Body of pancreas (tissue), 4 donors: Measurements from ENCODE around the gene TSPAN14. TPM values are rescaled to one million over a fixed set of nuclear protein-coding genes. Genes with fewer than 3 reads are reported as not detected.

Source experiments
- ATAC-seq: fragments of 150-250 bp; one replicate; pipeline ENCODE4 v1.9.1; 2016
- DNase-seq, 4 donors: peaks; one replicate each; pipeline ENCODE4 v3.0.0-alpha.2; 2019
- H3K27ac ChIP-seq, 4 donors: fragments of 200-600 bp; sonication (generic); 1 replicate in 3 of 4; 2 replicates in 1 of 4; pipeline versions ENCODE4 v1.5.1 to v1.6.1; 2016 to 2019; ENCODE audit warnings: mild to moderate bottlenecking in 1 of 4, mixed read lengths in 1 of 4, moderate library complexity in 1 of 4
- H3K27me3 ChIP-seq, 2 donors: fragments of 200-600 bp; sonication (generic); one replicate each; pipeline ENCODE4 v1.6.0; 2016; ENCODE audit warnings: mild to moderate bottlenecking in 1 of 2
- H3K36me3 ChIP-seq, 2 donors: fragments of 200-600 bp; sonication (generic); replicated peaks in 1 of 2; 2 replicates each; pipeline ENCODE4 v1.5.1; 2016; ENCODE audit warnings: low read depth in 2 of 2; ENCODE audit not compliant: insufficient read depth in 1 of 2
- H3K4me1 ChIP-seq: fragments of 200-600 bp; sonication (generic); one replicate; pipeline ENCODE4 v1.6.0; 2016
- H3K4me3 ChIP-seq, 2 donors: fragments of 200-600 bp; sonication (generic); 1 replicate in 1 of 2; 2 replicates in 1 of 2; pipeline ENCODE4 v1.5.1; 2016 to 2019
- H3K9me3 ChIP-seq, 3 donors: fragments of 200-600 bp; sonication (generic); 1 replicate in 2 of 3; 2 replicates in 1 of 3; pipeline ENCODE4 v1.5.1; 2016
- CTCF ChIP-seq, 7 experiments: fragments of 450-650 bp in 4 of 7; fragments of 200-600 bp in 3 of 7; sonication (generic) in 3 of 7; IDR thresholded peaks; one replicate each; pipeline ENCODE4 v1.5.1; 2016 to 2019; ENCODE audit warnings: antibody characterized with exemption in 7 of 7
- POLR2A ChIP-seq, 3 donors: fragments of 450-650 bp; IDR thresholded peaks; one replicate each; pipeline ENCODE4 v1.6.1; 2016; ENCODE audit warnings: antibody characterized with exemption in 3 of 3, mild to moderate bottlenecking in 2 of 3
- WGBS, 2 donors: methylation state at CpG; one replicate each; pipeline ENCODE4 v1.1.5; 2017; 5-methylcytosine and 5-hydroxymethylcytosine counted together
- intact Hi-C: fragments of 100-400 bp; cut with DNase I; formaldehyde crosslinking; loops from one replicate; pipeline ENCODE4 v1.15.1; 2023
- total RNA-seq, 2 donors: library from RNA; depleted of rRNA; stranded (reverse); fragments of >200 nt; gene quantifications; one replicate each; pipeline ENCODE4 v1.1.0, GENCODE V29; 2016

TSPAN14 gene
- total RNA-seq, 2 donors from 2014 or later = 22.3 to 63.0 TPM

GRCh38 chr10:80519936-80520650, 66.0 kb downstream of the TSPAN14 start:
- intact Hi-C loops = no loop called here
- Histone ChIP-seq H3K36me3 (peaks cover 0 to 24% of the 10 kb centered on the region in 2 donors), H3K4me1 (no peaks in the 10 kb centered on the region), H3K4me3 (no peak overlapping the region), H3K9me3 (no peaks in the 10 kb centered on the region), H3K27ac (no peak overlapping the region), H3K27me3 (no peaks in the 10 kb centered on the region)
- 90 to 95% methylated on average over 12 to 14 of the region's 14 CpGs for WGBS, 2 donors
- no peak for DNase-seq
- TF ChIP-seq CTCF (IDR thresholded peaks at IDR 0.05) (no peak), POLR2A (IDR thresholded peaks at IDR 0.05) (no peak)
- ATAC-seq = no peak

GRCh38 chr10:80520661-80521470, 66.8 kb downstream of the TSPAN14 start:
- Histone ChIP-seq H3K36me3 (peaks cover 0 to 20% of the 10 kb centered on the region in 2 donors), H3K27me3 (no peaks in the 10 kb centered on the region), H3K27ac (no peak overlapping the region), H3K4me1 (no peaks in the 10 kb centered on the region), H3K9me3 (no peaks in the 10 kb centered on the region), H3K4me3 (no peak overlapping the region)
- TF ChIP-seq POLR2A (IDR thresholded peaks at IDR 0.05) = no peak
- DNase-seq (no peak), ATAC-seq (no peak)
- intact Hi-C loops = no loop called here
- 84 to 93% methylated on average over 8 to 10 of the region's 10 CpGs for WGBS, 2 donors

- no peaks in the 10 kb centered on the region for H3K4me1 ChIP-seq
- no peak overlapping the region for H3K27ac ChIP-seq
- DNase-seq (no peak), ATAC-seq (no peak)
- intact Hi-C loops = no loop called here
- no peak overlapping the region for H3K4me3 ChIP-seq
- no peaks in the 10 kb centered on the region for H3K9me3 ChIP-seq
- no peaks in the 10 kb centered on the region for H3K27me3 ChIP-seq
- 65 to 83% methylated on average over 8 of the region's 8 CpGs for WGBS, 2 donors
- H3K36me3 ChIP-seq = peaks cover 0 to 12% of the 10 kb centered on the region in 2 donors
- no peak for TF ChIP-seq CTCF (IDR thresholded peaks at IDR 0.05)
- no peak for TF ChIP-seq POLR2A (IDR thresholded peaks at IDR 0.05)
Measured at GRCh38 chr10:80522756-80523363, 68.8 kb downstream of the TSPAN14 start.

- Histone ChIP-seq H3K9me3 (no peaks in the 10 kb centered on the region), H3K4me3 (no peak overlapping the region), H3K27ac (no peak overlapping the region), H3K27me3 (no peaks in the 10 kb centered on the region), H3K36me3 (peaks cover 0 to 6% of the 10 kb centered on the region in 2 donors), H3K4me1 (no peaks in the 10 kb centered on the region)
- no peak for TF ChIP-seq CTCF (IDR thresholded peaks at IDR 0.05)
- ATAC-seq (no peak), DNase-seq (peak in 1 of 4 donors; percentile 27)
- 36 to 45% methylated on average over 6 of the region's 6 CpGs for WGBS, 2 donors
- intact Hi-C loops = no loop called here
Measured at GRCh38 chr10:80523773-80524172, 69.7 kb downstream of the TSPAN14 start.

GRCh38 chr10:80524190-80524909, 70.2 kb downstream of the TSPAN14 start:
- ATAC-seq (no peak), DNase-seq (no peak)
- Histone ChIP-seq H3K27me3 (no peaks in the 10 kb centered on the region), H3K36me3 (peaks cover 0 to 6% of the 10 kb centered on the region in 2 donors), H3K4me3 (no peak overlapping the region), H3K4me1 (no peaks in the 10 kb centered on the region), H3K9me3 (no peaks in the 10 kb centered on the region), H3K27ac (no peak overlapping the region)
- intact Hi-C loops = no loop called here
- WGBS, 2 donors = 75 to 76% methylated on average over 11 to 12 of the region's 12 CpGs
- TF ChIP-seq CTCF (IDR thresholded peaks at IDR 0.05) (no peak), POLR2A (IDR thresholded peaks at IDR 0.05) (no peak)
